Measurements from ENCODE around the gene EGLN1.

- no peak for TF ChIP-seq CTCF (IDR thresholded peaks at IDR 0.05 in 8 of 11, conservative IDR thresholded peaks at IDR 0.05 in 3 of 11)
- TF ChIP-seq POLR2A (IDR thresholded peaks at IDR 0.05) = no peak
- TF ChIP-seq POLR2AphosphoS5 (IDR thresholded peaks at IDR 0.05) = no peak
These were observed 45.9 kb upstream of the EGLN1 start for GRCh38 chr1:231467986-231468385.

Data from spleen (tissue), 7 donors.